ENCODE data around the gene ZSWIM1.

The ZSWIM1 gene

GRCh38 chr20:45907219-45907948 lies 26.4 kb downstream of the ZSWIM1 start:
- Histone ChIP-seq H3K9me3 (ENCODE audit: severe bottlenecking) (no peaks in the 10 kb centered on the region), H3K27ac (ENCODE audit: poor library complexity, severe bottlenecking) (no peak overlapping the region), H3K4me3 (ENCODE audit: severe bottlenecking) (no peak overlapping the region), H3K4me1 (ENCODE audit: insufficient read depth, poor library complexity, severe bottlenecking) (peaks cover 24% of the 10 kb centered on the region), H3K27me3 (ENCODE audit: insufficient read depth, poor library complexity, severe bottlenecking) (no peaks in the 10 kb centered on the region), H3K36me3 (ENCODE audit: low read depth) (no peaks in the 10 kb centered on the region)
- DNase-seq (ENCODE audit: low spot score) (no peak), ATAC-seq (ENCODE audit: low read depth) (no peak)
- no peak for TF ChIP-seq CTCF (IDR thresholded peaks at IDR 0.05; ENCODE audit: poor library complexity, severe bottlenecking)

GRCh38 chr20:45908084-45908483 lies 27.1 kb downstream of the ZSWIM1 start:
- H3K4me3 ChIP-seq (ENCODE audit: severe bottlenecking) = no peak overlapping the region
- DNase-seq (ENCODE audit: low spot score) = no peak
- H3K27me3 ChIP-seq (ENCODE audit: insufficient read depth, poor library complexity, severe bottlenecking) = no peaks in the 10 kb centered on the region
- H3K27ac ChIP-seq (ENCODE audit: poor library complexity, severe bottlenecking) = no peak overlapping the region
- H3K9me3 ChIP-seq (ENCODE audit: severe bottlenecking) = no peaks in the 10 kb centered on the region
- no peaks in the 10 kb centered on the region for H3K36me3 ChIP-seq (ENCODE audit: low read depth)
- no peak for TF ChIP-seq CTCF (IDR thresholded peaks at IDR 0.05; ENCODE audit: poor library complexity, severe bottlenecking)
- no peak for ATAC-seq (ENCODE audit: low read depth)
- peaks cover 25% of the 10 kb centered on the region for H3K4me1 ChIP-seq (ENCODE audit: insufficient read depth, poor library complexity, severe bottlenecking)

GRCh38 chr20:45909336-45909808 lies 28.3 kb downstream of the ZSWIM1 start:
- Histone ChIP-seq H3K36me3 (ENCODE audit: low read depth) (no peaks in the 10 kb centered on the region), H3K9me3 (ENCODE audit: severe bottlenecking) (no peaks in the 10 kb centered on the region), H3K4me1 (ENCODE audit: insufficient read depth, poor library complexity, severe bottlenecking) (peaks cover 25% of the 10 kb centered on the region), H3K4me3 (ENCODE audit: severe bottlenecking) (no peak overlapping the region), H3K27ac (ENCODE audit: poor library complexity, severe bottlenecking) (no peak overlapping the region), H3K27me3 (ENCODE audit: insufficient read depth, poor library complexity, severe bottlenecking) (no peaks in the 10 kb centered on the region)
- ATAC-seq (ENCODE audit: low read depth) (no peak), DNase-seq (ENCODE audit: low spot score) (no peak)
- TF ChIP-seq CTCF (IDR thresholded peaks at IDR 0.05; ENCODE audit: poor library complexity, severe bottlenecking) = no peak

- Histone ChIP-seq H3K27ac (ENCODE audit: poor library complexity, severe bottlenecking) (no peak overlapping the region), H3K4me3 (ENCODE audit: severe bottlenecking) (no peak overlapping the region)
- ATAC-seq (ENCODE audit: low read depth) = no peak
Measured at GRCh38 chr20:45909817-45910669, 29.0 kb downstream of the ZSWIM1 start.

More at GRCh38 chr20:45909817-45910669, 29.0 kb downstream of the ZSWIM1 start:
- Histone ChIP-seq H3K9me3 (ENCODE audit: severe bottlenecking) (no peaks in the 10 kb centered on the region), H3K27me3 (ENCODE audit: insufficient read depth, poor library complexity, severe bottlenecking) (no peaks in the 10 kb centered on the region), H3K36me3 (ENCODE audit: low read depth) (no peaks in the 10 kb centered on the region), H3K4me1 (ENCODE audit: insufficient read depth, poor library complexity, severe bottlenecking) (peaks cover 25% of the 10 kb centered on the region)
- no peak for TF ChIP-seq CTCF (IDR thresholded peaks at IDR 0.05; ENCODE audit: poor library complexity, severe bottlenecking)
- no peak for DNase-seq (ENCODE audit: low spot score)
